ENCODE measurements around the gene TPT1.

The TPT1 gene

DNA sequence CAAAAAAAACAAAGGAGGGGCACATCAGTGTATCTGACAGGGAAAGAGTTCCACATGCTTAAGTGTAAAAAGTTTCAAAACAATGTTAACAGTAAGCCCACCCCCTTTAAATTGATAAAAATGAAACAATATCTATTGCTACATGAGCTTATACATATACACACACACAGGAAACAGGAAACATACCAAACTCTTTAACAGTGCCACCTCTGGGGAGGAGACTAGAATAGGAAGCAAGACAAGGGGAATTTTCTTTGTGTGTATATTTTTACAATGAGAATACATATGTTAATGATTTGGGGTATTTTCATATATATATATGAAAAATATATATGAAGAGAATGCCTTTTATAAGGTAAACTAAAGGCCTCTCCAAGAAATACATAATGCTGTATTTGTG, 44.7 kb downstream of the TPT1 start:
- TF ChIP-seq, protein P1, sequence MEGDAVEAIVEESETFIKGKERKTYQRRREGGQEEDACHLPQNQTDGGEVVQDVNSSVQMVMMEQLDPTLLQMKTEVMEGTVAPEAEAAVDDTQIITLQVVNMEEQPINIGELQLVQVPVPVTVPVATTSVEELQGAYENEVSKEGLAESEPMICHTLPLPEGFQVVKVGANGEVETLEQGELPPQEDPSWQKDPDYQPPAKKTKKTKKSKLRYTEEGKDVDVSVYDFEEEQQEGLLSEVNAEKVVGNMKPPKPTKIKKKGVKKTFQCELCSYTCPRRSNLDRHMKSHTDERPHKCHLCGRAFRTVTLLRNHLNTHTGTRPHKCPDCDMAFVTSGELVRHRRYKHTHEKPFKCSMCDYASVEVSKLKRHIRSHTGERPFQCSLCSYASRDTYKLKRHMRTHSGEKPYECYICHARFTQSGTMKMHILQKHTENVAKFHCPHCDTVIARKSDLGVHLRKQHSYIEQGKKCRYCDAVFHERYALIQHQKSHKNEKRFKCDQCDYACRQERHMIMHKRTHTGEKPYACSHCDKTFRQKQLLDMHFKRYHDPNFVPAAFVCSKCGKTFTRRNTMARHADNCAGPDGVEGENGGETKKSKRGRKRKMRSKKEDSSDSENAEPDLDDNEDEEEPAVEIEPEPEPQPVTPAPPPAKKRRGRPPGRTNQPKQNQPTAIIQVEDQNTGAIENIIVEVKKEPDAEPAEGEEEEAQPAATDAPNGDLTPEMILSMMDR (IDR thresholded peaks at IDR 0.05; ENCODE audit: low read depth, low read length, poor library complexity, severe bottlenecking): no peak
- no peak for TF ChIP-seq EZH2phosphoT487 (IDR thresholded peaks at IDR 0.05; ENCODE audit: borderline replicate concordance, low read length)
- Histone ChIP-seq H3K4me1 (ENCODE audit: control insufficient read depth, low read length) (no peaks in the 10 kb centered on the region), H3K4me3 (ENCODE audit: low read length) (no peak overlapping the region), H4K20me1 (ENCODE audit: control insufficient read depth, insufficient read depth, low read depth, low read length) (no peaks in the 10 kb centered on the region), H3K27me3 (ENCODE audit: control insufficient read depth, low read length) (no peaks in the 10 kb centered on the region; the same call in 1 of the 2 replicates), H3F3A (ENCODE audit: control insufficient read depth, insufficient read depth) (no peaks in the 10 kb centered on the region), H3K4me2 (ENCODE audit: low read length) (no peak overlapping the region), H3K9me3 (ENCODE audit: control insufficient read depth, insufficient read depth, low read length) (no peaks in the 10 kb centered on the region), H3K79me2 (ENCODE audit: control insufficient read depth, low read length) (no peaks in the 10 kb centered on the region), H3K36me3 (ENCODE audit: control insufficient read depth, low read length) (no peaks in the 10 kb centered on the region), H3K27ac (ENCODE audit: low read depth, low read length) (no peak overlapping the region), H3K9me2 (replicated peaks; ENCODE audit: control insufficient read depth, low read length) (no peaks in the 10 kb centered on the region)

DNA sequence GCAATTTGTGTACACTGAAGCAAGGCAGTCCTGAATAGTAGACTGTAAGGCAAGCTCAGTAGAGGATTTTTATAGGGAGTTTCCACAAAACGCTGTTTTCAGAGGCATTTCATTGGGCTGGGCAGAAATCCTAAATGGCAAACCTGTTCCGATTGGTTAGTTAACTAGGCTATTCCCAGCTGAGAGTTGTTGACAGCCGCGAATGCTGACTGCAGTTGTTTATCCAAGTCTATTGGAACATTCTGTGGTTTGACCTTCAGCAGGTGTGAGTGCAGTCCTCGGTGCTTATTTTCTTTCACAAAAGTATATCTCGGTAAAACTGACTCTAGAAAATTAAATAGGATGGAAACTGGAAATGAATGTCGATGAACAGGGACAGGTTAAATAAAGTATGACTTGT, 45.4 kb downstream of the TPT1 start:
- H3K4me3 ChIP-seq (ENCODE audit: low read length): no peak overlapping the region
- H3K27me3 ChIP-seq (ENCODE audit: control insufficient read depth, low read length): no peaks in the 10 kb centered on the region; the same call in 1 of the 2 replicates
- no peaks in the 10 kb centered on the region for H3K9me3 ChIP-seq (ENCODE audit: control insufficient read depth, insufficient read depth, low read length)
- H3K4me1 ChIP-seq (ENCODE audit: control insufficient read depth, low read length): no peaks in the 10 kb centered on the region
- H4K20me1 ChIP-seq (ENCODE audit: control insufficient read depth, insufficient read depth, low read depth, low read length): no peaks in the 10 kb centered on the region
- TF ChIP-seq EZH2phosphoT487 (IDR thresholded peaks at IDR 0.05; ENCODE audit: borderline replicate concordance, low read length): no peak
- TF ChIP-seq, protein P1 (IDR thresholded peaks at IDR 0.05; ENCODE audit: low read depth, low read length, poor library complexity, severe bottlenecking): no peak
- no peaks in the 10 kb centered on the region for H3F3A ChIP-seq (ENCODE audit: control insufficient read depth, insufficient read depth)
- no peaks in the 10 kb centered on the region for H3K79me2 ChIP-seq (ENCODE audit: control insufficient read depth, low read length)
- no peaks in the 10 kb centered on the region for H3K9me2 ChIP-seq (replicated peaks; ENCODE audit: control insufficient read depth, low read length)
- H3K4me2 ChIP-seq (ENCODE audit: low read length): no peak overlapping the region
- H3K36me3 ChIP-seq (ENCODE audit: control insufficient read depth, low read length): no peaks in the 10 kb centered on the region
- H3K27ac ChIP-seq (ENCODE audit: low read depth, low read length): no peak overlapping the region

DNA sequence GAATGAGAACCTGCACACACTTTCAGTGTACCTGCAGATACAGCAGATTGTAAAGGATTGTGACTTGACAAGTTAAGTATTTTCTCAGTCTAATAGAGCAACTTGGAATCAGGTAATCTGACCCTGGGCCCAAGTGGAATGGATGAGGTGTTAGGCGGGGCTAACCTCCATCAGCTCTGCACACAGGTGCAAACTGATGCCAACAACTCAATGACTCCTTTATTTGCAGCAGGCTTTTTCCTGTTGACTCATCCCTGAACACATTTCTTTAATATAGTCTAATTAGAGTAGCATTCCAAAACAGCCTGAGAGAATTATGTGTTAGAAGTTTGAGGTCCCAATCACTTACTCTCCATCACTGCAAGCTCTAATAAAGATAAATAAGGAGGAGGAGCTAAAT, 48.8 kb downstream of the TPT1 start:
- no peak overlapping the region for H3K27ac ChIP-seq (ENCODE audit: low read depth, low read length)
- H3K4me2 ChIP-seq (ENCODE audit: low read length): no peak overlapping the region
- no peak for TF ChIP-seq EZH2phosphoT487 (IDR thresholded peaks at IDR 0.05; ENCODE audit: borderline replicate concordance, low read length)
- TF ChIP-seq, protein P1 (IDR thresholded peaks at IDR 0.05; ENCODE audit: low read depth, low read length, poor library complexity, severe bottlenecking): no peak

More for the DNA sequence above, 48.8 kb downstream of the TPT1 start:
- Histone ChIP-seq H3K79me2 (ENCODE audit: control insufficient read depth, low read length) (no peaks in the 10 kb centered on the region), H3K9me3 (ENCODE audit: control insufficient read depth, insufficient read depth, low read length) (no peaks in the 10 kb centered on the region), H3K4me3 (ENCODE audit: low read length) (no peak overlapping the region), H3F3A (ENCODE audit: control insufficient read depth, insufficient read depth) (no peaks in the 10 kb centered on the region), H3K4me1 (ENCODE audit: control insufficient read depth, low read length) (no peaks in the 10 kb centered on the region), H4K20me1 (ENCODE audit: control insufficient read depth, insufficient read depth, low read depth, low read length) (no peaks in the 10 kb centered on the region), H3K36me3 (ENCODE audit: control insufficient read depth, low read length) (0 out of 2 replicates have a peak, but pooled peaks cover 2% of the 10 kb centered on the region), H3K27me3 (ENCODE audit: control insufficient read depth, low read length) (no peaks in the 10 kb centered on the region), H3K9me2 (replicated peaks; ENCODE audit: control insufficient read depth, low read length) (no peaks in the 10 kb centered on the region)

Data from DOHH2 (cell line).